GM21576 (cell line): ENCODE data around the gene PRKCZ.

Experiments
- ATAC-seq: cut with Tn5 transposase; IDR thresholded peaks from one replicate; pipeline ENCODE4 v1.9.1; 2021; ENCODE audit warnings: mild to moderate bottlenecking, moderate library complexity; ENCODE audit not compliant: unreplicated experiment

The PRKCZ gene

GRCh38 chr1:2024451-2024850 is 25.8 kb upstream of the PRKCZ start:
- ATAC-seq, result no peak

GRCh38 chr1:2024887-2025286 is 25.3 kb upstream of the PRKCZ start:
- ATAC-seq, result no peak

GRCh38 chr1:2025491-2025981 is 24.7 kb upstream of the PRKCZ start:
- no peak for ATAC-seq

- no peak for ATAC-seq
These were observed 22.1 kb upstream of the PRKCZ start for GRCh38 chr1:2027961-2028583.

GRCh38 chr1:2028870-2029560 is 21.2 kb upstream of the PRKCZ start:
- no peak for ATAC-seq

- ATAC-seq, result no peak
These were observed 20.6 kb upstream of the PRKCZ start for GRCh38 chr1:2029561-2029960.

- ATAC-seq, result no peak
These were observed 19.9 kb upstream of the PRKCZ start for GRCh38 chr1:2030076-2030871.

- no peak for ATAC-seq
These were observed 18.4 kb upstream of the PRKCZ start for GRCh38 chr1:2031546-2032540.

- no peak for ATAC-seq
These were observed 17.5 kb upstream of the PRKCZ start for GRCh38 chr1:2032737-2033136.

- ATAC-seq, result no peak
These were observed 17.0 kb upstream of the PRKCZ start for GRCh38 chr1:2033165-2033564.

- ATAC-seq, result no peak
These were observed 13.9 kb upstream of the PRKCZ start for GRCh38 chr1:2036287-2036686.

- ATAC-seq, result no peak
These were observed 12.8 kb upstream of the PRKCZ start for GRCh38 chr1:2037314-2037979.

GRCh38 chr1:2038229-2038628 is 12.0 kb upstream of the PRKCZ start:
- no peak for ATAC-seq

- ATAC-seq, result no peak
These were observed 11.0 kb upstream of the PRKCZ start for GRCh38 chr1:2039251-2039650.

GRCh38 chr1:2041305-2041704 is 8.9 kb upstream of the PRKCZ start:
- no peak for ATAC-seq

GRCh38 chr1:2041887-2042286 is 8.3 kb upstream of the PRKCZ start:
- ATAC-seq, result no peak

GRCh38 chr1:2042830-2043773 is 7.1 kb upstream of the PRKCZ start:
- no peak for ATAC-seq

- ATAC-seq, result no peak
These were observed 6.3 kb upstream of the PRKCZ start for GRCh38 chr1:2043886-2044285.
